ENCODE measurements around the gene URB2. TPM values are rescaled to one million over a fixed set of nuclear protein-coding genes. Genes with fewer than 3 reads are reported as not detected.

The URB2 gene
- total and polyA plus RNA-seq, 2 donors (not counting 3 experiments of a cell fraction or from before 2014, with no cell fraction given), result 4.7 to 12.4 TPM

- POLR2A ChIA-PET, result no interaction called here
- Histone ChIP-seq H3K79me2 (ENCODE audit: control insufficient read depth, insufficient read depth, low read length) (no peaks in the 10 kb centered on the region), H4K20me1 (replicated peaks; ENCODE audit: control insufficient read depth, extremely low read depth, insufficient read depth, low read length) (no peaks in the 10 kb centered on the region), H3K36me3 (ENCODE audit: control insufficient read depth in 2 of 2, extremely low read depth in 1 of 2, insufficient read depth in 2 of 2, low read length in 2 of 2) (no peaks in the 10 kb centered on the region), H2AFZ (ENCODE audit: low read depth, low read length) (no peak overlapping the region), H3K4me2 (ENCODE audit: insufficient read depth, low read length) (no peak overlapping the region), H3K27me3 (ENCODE audit: control insufficient read depth in 2 of 2, insufficient read depth in 2 of 2, low read length in 2 of 2) (no peaks in the 10 kb centered on the region), H3K4me3 (replicated peaks in 1 of 3; ENCODE audit: insufficient read depth in 1 of 3, low read depth in 1 of 3, low read length in 3 of 3) (no peak overlapping the region), H3K9ac (replicated peaks; ENCODE audit: extremely low read depth, insufficient read depth, low read length) (no peak overlapping the region), H3K4me1 (ENCODE audit: control insufficient read depth, extremely low read depth, insufficient read depth, low read length) (no peaks in the 10 kb centered on the region), H3K27ac (ENCODE audit: insufficient read depth, low read depth, low read length) (no peak overlapping the region), H3K9me3 (replicated peaks; ENCODE audit: control insufficient read depth, insufficient read depth, low read length) (no peaks in the 10 kb centered on the region), H3K9me1 (replicated peaks; ENCODE audit: control insufficient read depth, extremely low read depth, insufficient read depth, low read length) (no peaks in the 10 kb centered on the region)
- dilution Hi-C loops (cut with MboI; ENCODE audit: extremely low pct_ligation_motif_present, low sequenced_read_pairs) (no loop called here), intact Hi-C loops (cut with micrococcal nuclease) (no loop called here)
- TF ChIP-seq CTCF (IDR thresholded peaks at IDR 0.05; ENCODE audit: extremely low read depth in 1 of 2, insufficient read depth in 1 of 2, low read depth in 1 of 2, low read length in 2 of 2) (no peak), GATA2 (IDR thresholded peaks at IDR 0.05; ENCODE audit: insufficient read depth, insufficient read length, low read depth, low read length) (no peak), FOS (IDR thresholded peaks at IDR 0.05; ENCODE audit: borderline replicate concordance, insufficient read depth, low read length) (no peak), POLR2AphosphoS5 (IDR thresholded peaks at IDR 0.05; ENCODE audit: insufficient read depth, low read depth, low read length) (no peak), EZH2 (IDR thresholded peaks at IDR 0.05; ENCODE audit: borderline replicate concordance, low read depth, low read length, severe bottlenecking) (no peak), JUN (IDR thresholded peaks at IDR 0.05; ENCODE audit: borderline replicate concordance, insufficient read depth, insufficient read length, low read depth) (no peak), MAX (IDR thresholded peaks at IDR 0.05; ENCODE audit: insufficient read depth, insufficient read length) (no peak), MYC (IDR thresholded peaks at IDR 0.05; ENCODE audit: low read depth, low read length) (no peak), POLR2A (IDR thresholded peaks at IDR 0.05; ENCODE audit: low read depth, low read length) (no peak)
- DNase-seq (ENCODE audit: low read depth, low spot score) (no peak), FAIRE-seq (no peak)
- BruUV-seq (replicated peaks), result no TSS peak
- CTCF ChIA-PET, result interaction anchor here (1.9 to 4.2 kb wide), 2 partner anchors 13 to 542 kb away, joined by 4 to 23 read pairs; no protein-coding TSS in a partner anchor
Observed at GRCh38 chr1:229674042-229674441, 48.0 kb downstream of the URB2 start.

All from endothelial cell of umbilical vein (primary cell).